Astrocyte (in vitro differentiated cells and primary cell): ENCODE measurements around the gene ANKRD13C. TPM values are rescaled to one million over a fixed set of nuclear protein-coding genes. Genes with fewer than 3 reads are reported as not detected.

Experiments
- DNase-seq: peaks from one replicate; pipeline ENCODE4 v3.0.0-alpha.2; 2010; ENCODE audit warnings: low read depth
- FAIRE-seq: peaks from 2 replicates; lab custom pipeline; 2011; peaks lifted over from hg19 to GRCh38; lab: Jason Lieb, UNC
- H2AFZ ChIP-seq: 2 replicates; pipeline ENCODE4 v1.6.0; 2012; ENCODE audit warnings: low read depth, low read length, inconsistent platforms
- H3K27ac ChIP-seq: 2 replicates; pipeline ENCODE4 v1.5.1; 2011; ENCODE audit warnings: low read depth, low read length, inconsistent platforms
- H3K27me3 ChIP-seq: 2 replicates; pipeline ENCODE4 v1.6.0; 2011; ENCODE audit warnings: low read length, inconsistent platforms; ENCODE audit not compliant: insufficient read depth
- H3K36me3 ChIP-seq: 2 replicates; pipeline ENCODE4 v1.5.1; 2011; ENCODE audit warnings: low read length, inconsistent platforms; ENCODE audit not compliant: insufficient read depth
- H3K4me1 ChIP-seq: 2 replicates; pipeline ENCODE4 v1.5.1; 2011; ENCODE audit warnings: low read length, inconsistent platforms; ENCODE audit not compliant: insufficient read depth
- H3K4me2 ChIP-seq: 2 replicates; pipeline ENCODE4 v1.6.0; 2012; ENCODE audit warnings: low read length, inconsistent platforms
- H3K4me3 ChIP-seq: 2 replicates; pipeline ENCODE4 v1.5.1; 2011; ENCODE audit warnings: low read depth, mild to moderate bottlenecking, low read length, inconsistent platforms; ENCODE audit not compliant: insufficient read depth
- H3K79me2 ChIP-seq: 2 replicates; pipeline ENCODE4 v1.6.0; 2012; ENCODE audit warnings: mild to moderate bottlenecking, low read length, inconsistent platforms; ENCODE audit not compliant: insufficient read depth
- H3K9ac ChIP-seq: 2 replicates; pipeline ENCODE4 v1.6.0; 2012; ENCODE audit warnings: mild to moderate bottlenecking, low read length, inconsistent platforms
- H3K9me3 ChIP-seq: 2 replicates; pipeline ENCODE4 v1.5.1; 2012; ENCODE audit warnings: low read depth, mild to moderate bottlenecking, low read length, inconsistent platforms; ENCODE audit not compliant: insufficient read depth
- H4K20me1 ChIP-seq: 2 replicates; pipeline ENCODE4 v1.6.0; 2012; ENCODE audit warnings: low read length, inconsistent platforms; ENCODE audit not compliant: insufficient read depth
- H3K27ac Mint-ChIP-seq: one replicate; pipeline ENCODE4 v1.8.0; 2021; ENCODE audit warnings: mild to moderate bottlenecking, mixed read lengths; ENCODE audit not compliant: unreplicated experiment
- H3K27me3 Mint-ChIP-seq: one replicate; pipeline ENCODE4 v1.8.0; 2021; ENCODE audit warnings: low read depth, mixed read lengths; ENCODE audit not compliant: unreplicated experiment
- H3K36me3 Mint-ChIP-seq: one replicate; pipeline ENCODE4 v1.8.0; 2021; ENCODE audit warnings: low read depth, mixed read lengths; ENCODE audit not compliant: unreplicated experiment
- H3K4me1 Mint-ChIP-seq: one replicate; pipeline ENCODE4 v1.8.0; 2021; ENCODE audit warnings: low read depth, mixed read lengths; ENCODE audit not compliant: unreplicated experiment
- H3K4me3 Mint-ChIP-seq: one replicate; pipeline ENCODE4 v1.8.0; 2021; ENCODE audit warnings: mild to moderate bottlenecking, moderate library complexity, mixed read lengths; ENCODE audit not compliant: unreplicated experiment
- H3K9me3 Mint-ChIP-seq: one replicate; pipeline ENCODE4 v1.8.0; 2021; ENCODE audit warnings: mild to moderate bottlenecking, mixed read lengths; ENCODE audit not compliant: unreplicated experiment
- CTCF ChIP-seq: IDR thresholded peaks from 2 replicates; pipeline ENCODE4 v1.5.1; 2011; ENCODE audit warnings: low read depth, mild to moderate bottlenecking, inconsistent platforms, low read length, moderate library complexity; ENCODE audit not compliant: insufficient read depth
- EZH2 ChIP-seq: IDR thresholded peaks from 2 replicates; pipeline ENCODE4 v1.6.1; 2012; ENCODE audit warnings: mild to moderate bottlenecking, low read length, inconsistent platforms; ENCODE audit not compliant: insufficient read depth
- total RNA-seq: library from RNA; stranded (reverse); gene quantifications from 2 replicates; pipeline ENCODE4 v1.2.1, GENCODE V29; 2021

The ANKRD13C gene
- total RNA-seq, 1 donor from 2014 or later = 22.0 TPM

- Mint-ChIP-seq H3K9me3 (no peaks in the 10 kb centered on the region), H3K36me3 (peaks cover 3% of the 10 kb centered on the region), H3K4me1 (peaks cover 11% of the 10 kb centered on the region), H3K4me3 (no peak overlapping the region), H3K27ac (peak overlapping the region; percentile 82), H3K27me3 (no peaks in the 10 kb centered on the region)
- Histone ChIP-seq H3K36me3 (no peaks in the 10 kb centered on the region), H3K4me2 (peak overlapping the region; percentile 56), H3K4me3 (no peak overlapping the region), H3K79me2 (no peaks in the 10 kb centered on the region), H3K27ac (peak overlapping the region; percentile 40), H3K4me1 (peaks cover 5% of the 10 kb centered on the region), H4K20me1 (no peaks in the 10 kb centered on the region), H2AFZ (no peak overlapping the region), H3K27me3 (no peaks in the 10 kb centered on the region), H3K9me3 (no peaks in the 10 kb centered on the region), H3K9ac (peak overlapping the region; percentile 56)
- FAIRE-seq = no peak
- TF ChIP-seq CTCF = no peak
- TF ChIP-seq EZH2 = no peak
- DNase-seq = peak; percentile 79
Observed at GRCh38 chr1:70361727-70362398, 7.3 kb upstream of the ANKRD13C start.

- no peak overlapping the region for H2AFZ ChIP-seq
- no peak overlapping the region for H3K27ac ChIP-seq
- H3K9ac ChIP-seq = no peak overlapping the region
- no peak for DNase-seq
- no peak overlapping the region for H3K4me3 ChIP-seq
- Mint-ChIP-seq H3K4me3 (no peak overlapping the region), H3K27ac (peak overlapping the region; percentile 44), H3K36me3 (peaks cover 3% of the 10 kb centered on the region), H3K27me3 (no peaks in the 10 kb centered on the region), H3K9me3 (no peaks in the 10 kb centered on the region), H3K4me1 (peaks cover 12% of the 10 kb centered on the region)
- H3K4me1 ChIP-seq = peaks cover 5% of the 10 kb centered on the region
- no peak for TF ChIP-seq EZH2
- no peak for TF ChIP-seq CTCF
- H3K79me2 ChIP-seq = no peaks in the 10 kb centered on the region
- FAIRE-seq = no peak
- H3K4me2 ChIP-seq = no peak overlapping the region
- H4K20me1 ChIP-seq = no peaks in the 10 kb centered on the region
- no peaks in the 10 kb centered on the region for H3K36me3 ChIP-seq
- no peaks in the 10 kb centered on the region for H3K27me3 ChIP-seq
- H3K9me3 ChIP-seq = no peaks in the 10 kb centered on the region
Observed at GRCh38 chr1:70360321-70360720, 5.8 kb upstream of the ANKRD13C start.

GRCh38 chr1:70358921-70359564 is 4.5 kb upstream of the ANKRD13C start:
- TF ChIP-seq EZH2 = no peak
- Histone ChIP-seq H4K20me1 (no peaks in the 10 kb centered on the region), H3K4me1 (peaks cover 9% of the 10 kb centered on the region), H3K36me3 (no peaks in the 10 kb centered on the region), H3K79me2 (peaks cover 5% of the 10 kb centered on the region), H3K27me3 (no peaks in the 10 kb centered on the region), H2AFZ (no peak overlapping the region), H3K4me3 (no peak overlapping the region), H3K27ac (peak overlapping the region; percentile 34), H3K4me2 (peak overlapping the region; percentile 36), H3K9me3 (no peaks in the 10 kb centered on the region), H3K9ac (no peak overlapping the region)
- FAIRE-seq (no peak), DNase-seq (peak; percentile 86)
- H3K27me3 Mint-ChIP-seq = no peaks in the 10 kb centered on the region
- H3K4me3 Mint-ChIP-seq = no peak overlapping the region
- no peak overlapping the region for H3K27ac Mint-ChIP-seq
- H3K9me3 Mint-ChIP-seq = no peaks in the 10 kb centered on the region
- H3K4me1 Mint-ChIP-seq = peaks cover 14% of the 10 kb centered on the region
- peaks cover 3% of the 10 kb centered on the region for H3K36me3 Mint-ChIP-seq
